NCI-H146 treated with DMSO at 0.1 percent for 48 hours (cell line): Measurements from ENCODE around the gene EPB41L4A.

Experiments
- DNase-seq: peaks from one replicate; lab custom pipeline; 2025; ENCODE audit not compliant: unreplicated experiment; lab: John Stamatoyannopoulos, UW

Gene EPB41L4A

GRCh38 chr5:112316006-112316405 is 103.1 kb downstream of the EPB41L4A start:
- no peak for DNase-seq

- DNase-seq: no peak
Observed at GRCh38 chr5:112312295-112313275, 106.5 kb downstream of the EPB41L4A start.

DNA sequence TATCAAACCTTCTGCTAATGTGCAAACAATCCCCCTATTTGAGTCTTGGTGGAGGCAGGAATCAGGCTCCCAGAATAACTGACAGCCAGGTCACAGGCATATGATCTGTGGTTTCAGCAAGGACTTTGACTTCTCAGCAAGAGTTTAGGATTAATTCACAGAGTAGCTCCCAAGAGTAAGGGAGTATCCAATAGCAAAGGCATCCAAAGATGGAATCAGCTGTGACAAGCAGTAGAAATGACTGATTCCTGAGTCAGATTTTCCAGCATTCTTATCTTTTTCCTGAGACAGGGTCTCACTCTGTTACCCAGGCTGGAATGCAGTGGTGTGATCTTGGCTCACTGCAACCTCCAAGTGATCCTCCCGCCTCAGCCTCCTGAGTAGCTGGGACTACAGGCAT is 108.3 kb downstream of the EPB41L4A start:
- no peak for DNase-seq

DNA sequence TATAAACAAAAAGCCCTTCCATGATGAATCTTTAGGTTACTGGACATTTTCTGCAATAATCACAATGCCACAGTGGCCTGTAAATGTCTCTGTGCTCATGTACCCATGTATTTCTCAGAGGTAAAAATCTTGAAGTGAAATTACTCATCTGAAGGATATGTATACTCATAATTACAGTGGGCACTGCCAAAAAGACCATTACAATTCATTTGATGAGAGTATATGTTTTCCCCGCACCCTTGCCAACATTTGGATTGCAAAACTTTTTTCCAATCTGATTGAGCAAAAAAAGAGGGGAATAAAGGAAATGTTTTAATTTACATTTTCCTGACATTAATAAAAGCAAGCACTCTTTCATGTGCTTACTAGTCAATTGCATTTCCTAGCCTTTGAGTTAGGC is 110.5 kb downstream of the EPB41L4A start:
- no peak for DNase-seq

GRCh38 chr5:112306956-112307355 is 112.1 kb downstream of the EPB41L4A start:
- no peak for DNase-seq

DNA sequence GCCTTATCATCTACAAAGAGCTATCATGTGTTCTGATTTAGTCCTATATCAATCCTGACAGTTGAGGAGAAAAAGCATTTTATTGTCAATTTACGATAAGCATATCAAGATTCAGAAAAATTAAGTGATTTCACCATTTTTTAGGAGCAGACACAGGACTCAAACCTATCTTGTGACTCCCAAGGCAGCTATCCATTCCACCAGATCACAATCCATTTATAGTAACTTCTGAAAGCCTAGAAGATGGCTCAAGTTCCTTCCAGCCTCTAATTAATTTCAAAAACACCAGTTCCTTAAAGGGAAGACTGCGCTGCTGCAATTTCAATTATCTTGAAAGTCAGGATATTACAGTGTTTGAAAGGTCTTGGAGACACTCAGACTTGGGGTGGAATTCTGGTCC is 114.3 kb downstream of the EPB41L4A start:
- no peak for DNase-seq

GRCh38 chr5:112303685-112304084 is 115.4 kb downstream of the EPB41L4A start:
- no peak for DNase-seq

DNA sequence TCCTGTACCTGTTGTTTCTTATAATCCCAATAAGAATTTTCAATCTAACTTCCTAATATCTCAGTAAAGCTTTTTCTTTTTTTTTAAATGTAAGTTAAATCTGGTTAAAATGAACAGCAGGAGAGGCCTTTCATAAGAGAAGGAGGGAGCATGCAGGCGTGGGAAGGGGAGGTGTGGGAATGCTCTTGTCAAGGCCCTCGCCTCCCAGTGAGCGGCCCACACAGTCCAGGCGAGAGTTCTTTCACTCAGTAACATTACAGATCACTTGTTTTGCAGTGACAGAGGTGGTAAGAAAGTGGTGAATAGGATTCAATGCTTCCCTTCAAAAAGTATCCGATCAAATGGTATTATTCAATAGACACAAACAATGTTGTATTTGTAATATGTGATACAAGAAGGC is 125.0 kb downstream of the EPB41L4A start:
- DNase-seq: no peak

GRCh38 chr5:112293587-112293986 is 125.5 kb downstream of the EPB41L4A start:
- no peak for DNase-seq

DNA sequence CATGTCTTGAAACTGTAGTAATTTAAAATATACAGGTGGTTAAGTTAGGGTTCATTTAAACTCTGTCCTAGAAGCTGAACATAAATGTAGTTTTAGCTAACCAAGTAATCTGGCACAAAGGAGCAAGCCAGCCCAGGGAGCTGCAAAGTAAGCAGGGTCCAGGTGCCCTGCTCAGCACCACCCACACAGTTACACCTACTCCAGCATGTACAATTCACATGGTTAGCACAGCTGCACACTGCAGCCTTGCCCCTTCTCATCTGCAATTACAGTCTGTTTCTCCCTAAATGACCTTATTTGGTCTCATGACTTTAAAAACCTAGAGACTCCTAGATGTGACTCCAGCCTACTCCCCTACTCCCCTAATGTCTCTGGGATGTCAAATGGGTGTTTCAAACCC is 128.4 kb downstream of the EPB41L4A start:
- DNase-seq: no peak

DNA sequence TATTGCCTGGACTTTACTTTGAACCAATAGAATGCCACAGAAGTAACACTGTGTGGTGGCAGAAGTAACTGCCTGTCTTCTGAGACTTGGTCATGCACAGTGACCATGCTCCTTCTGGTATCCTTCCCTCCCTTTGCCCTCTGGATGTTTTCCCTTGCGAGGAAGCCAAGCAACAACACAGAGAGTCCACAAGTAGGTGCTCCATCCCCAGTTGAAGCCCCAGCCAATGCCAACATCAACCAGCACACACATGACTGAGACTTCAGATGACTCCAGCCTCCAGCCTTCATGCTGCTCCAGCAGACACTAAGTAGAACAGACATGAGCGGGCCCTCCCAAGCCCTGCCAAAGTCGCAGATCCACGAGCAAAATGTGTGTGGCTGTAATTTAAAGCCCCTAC is 129.6 kb downstream of the EPB41L4A start:
- no peak for DNase-seq

- no peak for DNase-seq
Observed at GRCh38 chr5:112283943-112284929, 134.8 kb downstream of the EPB41L4A start.

- DNase-seq: no peak
Observed at GRCh38 chr5:112283034-112283582, 136.0 kb downstream of the EPB41L4A start.

GRCh38 chr5:112279082-112279481 is 140.0 kb downstream of the EPB41L4A start:
- no peak for DNase-seq

DNA sequence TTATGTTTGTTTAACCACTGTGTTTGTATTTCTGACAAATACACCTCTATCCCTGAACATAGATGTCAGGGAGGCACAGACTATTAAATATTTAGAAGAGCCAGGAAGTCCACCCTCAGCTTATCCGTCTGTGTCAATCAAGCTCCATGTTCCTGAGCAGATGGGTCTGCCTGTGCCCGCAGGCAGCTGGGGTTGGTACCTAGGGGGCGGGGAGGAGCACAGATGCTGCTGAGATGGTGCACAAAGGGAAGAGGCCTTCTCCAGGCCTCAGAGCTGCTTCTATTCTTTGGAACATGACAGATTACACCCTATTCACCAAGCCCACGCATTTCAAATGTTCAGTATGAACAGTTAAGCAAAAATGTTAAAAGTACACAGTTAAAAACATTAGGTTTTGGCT is 142.1 kb downstream of the EPB41L4A start:
- no peak for DNase-seq

DNA sequence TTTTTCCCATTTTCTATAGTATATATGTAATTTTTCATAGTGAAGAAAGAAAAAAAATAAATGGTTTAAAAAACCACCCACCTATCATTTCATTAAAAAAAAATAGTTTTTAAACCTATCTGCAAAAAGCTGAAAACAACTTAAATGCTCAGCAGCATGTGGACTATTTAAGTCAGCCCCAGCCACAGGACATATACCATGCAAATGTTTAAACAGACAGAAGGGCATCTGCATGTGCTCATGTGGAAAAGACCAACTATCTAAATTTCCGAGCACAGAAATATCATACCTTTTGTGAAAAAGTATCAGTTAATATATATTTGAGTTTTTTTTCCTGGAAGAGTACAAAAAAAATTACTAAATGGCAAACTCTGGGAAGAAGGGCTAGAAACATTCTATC is 143.4 kb downstream of the EPB41L4A start:
- DNase-seq: no peak

DNA sequence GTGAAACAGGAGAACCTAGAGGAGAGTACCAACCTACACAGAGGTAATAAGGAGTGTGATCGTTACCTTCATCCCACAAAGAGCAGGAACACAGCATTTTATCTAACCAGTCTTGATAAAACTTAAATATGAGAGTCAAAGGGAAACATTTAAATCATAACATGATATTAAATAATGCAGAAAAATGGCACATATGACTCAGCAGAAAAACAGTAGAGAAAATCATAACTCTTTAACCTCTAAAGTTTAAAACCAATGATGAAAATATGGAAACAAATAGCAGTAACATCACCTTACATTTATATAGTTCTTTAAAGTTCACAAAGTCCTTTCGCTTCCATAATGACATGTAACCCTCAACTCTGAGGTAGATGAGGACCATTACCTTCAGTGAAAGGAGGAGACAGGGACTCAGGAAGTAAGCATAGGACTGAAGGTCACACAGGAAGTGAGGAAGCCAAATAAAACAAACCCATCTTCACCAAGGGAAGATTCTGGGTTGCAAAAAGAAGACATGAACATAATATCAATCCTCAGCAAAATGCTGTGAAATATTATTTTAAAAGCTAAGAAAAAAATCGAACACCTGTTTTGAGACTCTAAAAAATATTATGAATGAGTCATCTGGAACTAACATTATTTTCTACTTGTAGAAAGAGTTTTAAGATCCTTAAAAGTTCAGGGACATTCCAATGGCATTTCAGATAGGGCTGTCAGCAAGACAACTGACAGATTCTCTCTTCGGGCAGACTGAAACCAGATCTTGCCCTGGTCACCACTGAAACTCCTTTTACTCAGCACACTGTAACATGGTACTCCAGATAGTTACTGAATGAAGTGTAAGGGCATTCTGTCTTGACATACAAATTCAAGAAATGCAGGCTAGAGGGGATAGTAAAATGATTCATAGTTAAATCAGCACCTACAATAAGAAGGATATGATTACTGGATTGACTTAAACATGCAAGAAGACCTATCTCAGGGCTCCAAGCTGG is 148.5 kb downstream of the EPB41L4A start:
- DNase-seq: no peak

DNA sequence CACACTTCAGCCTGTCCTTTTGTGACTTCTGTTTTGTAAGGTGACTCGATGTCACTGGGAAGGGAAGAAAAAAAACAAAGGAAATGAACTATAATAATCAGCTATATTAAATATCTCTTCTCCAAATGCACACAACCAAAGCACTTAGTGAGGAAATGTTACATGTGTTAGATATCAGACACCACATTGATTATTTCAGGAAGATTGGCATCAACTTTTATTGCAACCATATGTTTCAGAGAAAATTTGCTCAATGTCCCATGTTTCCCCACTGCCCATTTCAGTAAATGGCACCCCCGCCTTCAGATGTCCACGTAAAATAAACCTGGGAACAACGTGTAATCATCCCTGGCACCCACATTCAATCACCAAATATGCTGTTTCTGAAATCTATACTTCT is 151.8 kb downstream of the EPB41L4A start:
- DNase-seq: no peak

DNA sequence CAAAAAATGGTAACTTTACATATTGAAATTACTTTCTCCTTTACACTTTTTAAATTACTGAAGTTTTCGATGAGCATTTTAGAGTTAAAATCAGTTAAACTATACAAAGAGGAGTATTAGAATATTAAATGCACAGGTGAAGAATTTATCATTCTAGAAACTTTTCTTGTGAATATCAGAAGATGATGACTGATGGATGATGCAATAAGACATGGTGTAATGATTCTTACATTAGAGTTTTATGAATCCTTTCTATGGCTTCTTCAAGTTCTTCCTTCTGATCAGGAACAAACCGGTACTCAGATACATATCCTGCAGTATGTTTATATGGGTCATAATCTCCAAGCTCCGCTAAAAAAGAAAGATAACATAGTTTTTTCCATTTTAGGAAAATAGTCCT is 154.4 kb downstream of the EPB41L4A start:
- no peak for DNase-seq

DNA sequence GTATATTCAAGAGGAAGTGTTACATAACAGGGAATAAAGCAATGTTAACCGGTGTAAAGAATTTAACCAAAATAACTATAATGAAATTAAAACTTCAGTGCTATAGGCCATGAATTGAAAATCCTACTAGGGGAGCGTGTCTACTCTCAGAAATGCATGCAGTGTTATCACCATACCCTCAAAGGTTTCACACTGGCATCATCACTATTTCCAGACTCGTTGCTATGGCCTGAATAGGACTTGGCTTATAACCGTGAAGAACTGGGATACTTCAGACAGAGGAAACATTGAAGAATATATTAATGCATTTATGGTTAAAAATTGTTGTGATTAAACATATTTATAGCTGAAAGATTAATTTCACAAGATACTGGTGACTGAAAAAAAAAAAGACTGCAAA is 154.9 kb downstream of the EPB41L4A start:
- DNase-seq: no peak
